ENCODE measurements around the gene OLFML2A.

Gene OLFML2A

GRCh38 chr9:124778575-124779367 is 1.8 kb downstream of the OLFML2A start:
- DNase-seq (ENCODE audit: low read depth, low spot score), result no peak

- DNase-seq (ENCODE audit: low read depth, low spot score), result peak; percentile 94
Observed at GRCh38 chr9:124779368-124780059, 2.6 kb downstream of the OLFML2A start.

GRCh38 chr9:124780060-124780756 is 3.3 kb downstream of the OLFML2A start:
- no peak for DNase-seq (ENCODE audit: low read depth, low spot score)

GRCh38 chr9:124780757-124781151 is 3.8 kb downstream of the OLFML2A start:
- DNase-seq (ENCODE audit: low read depth, low spot score), result no peak

GRCh38 chr9:124781967-124782660 is 5.2 kb downstream of the OLFML2A start:
- no peak for DNase-seq (ENCODE audit: low read depth, low spot score)

GRCh38 chr9:124782661-124783574 is 6.0 kb downstream of the OLFML2A start:
- no peak for DNase-seq (ENCODE audit: low read depth, low spot score)

GRCh38 chr9:124783830-124784229 is 6.9 kb downstream of the OLFML2A start:
- no peak for DNase-seq (ENCODE audit: low read depth, low spot score)

- DNase-seq (ENCODE audit: low read depth, low spot score), result no peak
Observed at GRCh38 chr9:124784509-124784908, 7.6 kb downstream of the OLFML2A start.

GRCh38 chr9:124786881-124787573 is 10.1 kb downstream of the OLFML2A start:
- no peak for DNase-seq (ENCODE audit: low read depth, low spot score)

- DNase-seq (ENCODE audit: low read depth, low spot score), result no peak
Observed at GRCh38 chr9:124788542-124789217, 11.7 kb downstream of the OLFML2A start.

- no peak for DNase-seq (ENCODE audit: low read depth, low spot score)
Observed at GRCh38 chr9:124789531-124789930, 12.6 kb downstream of the OLFML2A start.

- no peak for DNase-seq (ENCODE audit: low read depth, low spot score)
Observed at GRCh38 chr9:124790301-124790700, 13.4 kb downstream of the OLFML2A start.

- DNase-seq (ENCODE audit: low read depth, low spot score), result no peak
Observed at GRCh38 chr9:124790801-124791505, 14.0 kb downstream of the OLFML2A start.

GRCh38 chr9:124792257-124793014 is 15.5 kb downstream of the OLFML2A start:
- DNase-seq (ENCODE audit: low read depth, low spot score), result no peak

GRCh38 chr9:124793015-124793541 is 16.1 kb downstream of the OLFML2A start:
- no peak for DNase-seq (ENCODE audit: low read depth, low spot score)

GRCh38 chr9:124794902-124795491 is 18.1 kb downstream of the OLFML2A start:
- DNase-seq (ENCODE audit: low read depth, low spot score), result no peak

- no peak for DNase-seq (ENCODE audit: low read depth, low spot score)
Observed at GRCh38 chr9:124795881-124796431, 19.0 kb downstream of the OLFML2A start.

Data from brain pericyte (primary cell).